ENCODE data around the gene CCDC144A.

GRCh38 chr17:16662936-16663335, 27.1 kb upstream of the CCDC144A start:
- no peak for TF ChIP-seq CTCF (IDR thresholded peaks at IDR 0.05; ENCODE audit: insufficient read depth, low read depth, low read length)
- no peak for TF ChIP-seq EZH2 (IDR thresholded peaks at IDR 0.05; ENCODE audit: insufficient read depth, low read length)

Data from astrocyte (in vitro differentiated cells and primary cell).